ENCODE results near the gene CACNA1A.
A peak's percentile ranks its signal among the peaks of the same experiment; 100 is the strongest.
"Not testable (repeated sequence)": the region's sequence is repeated elsewhere in the genome, so short reads cannot be mapped to it uniquely, and the experiment has no call there.

CACNA1A gene

GRCh38 chr19:13529721-13530120, 23.4 kb upstream of the CACNA1A start:
- not testable (repeated sequence) for H3K9ac ChIP-seq (ENCODE audit: low read depth, low read length); H3K36me3 ChIP-seq (ENCODE audit: insufficient read depth, low read length); H3K4me3 ChIP-seq (ENCODE audit: low read length); H3K4me2 ChIP-seq (ENCODE audit: low read length); H3K27me3 ChIP-seq (ENCODE audit: control insufficient read depth, insufficient read depth, low read length); H3K9me3 ChIP-seq (replicated peaks; ENCODE audit: low read length); H3K4me1 ChIP-seq (ENCODE audit: control insufficient read depth, insufficient read depth, low read length)

- Histone ChIP-seq H3K4me2 (ENCODE audit: low read length) (no peak overlapping the region), H3K36me3 (ENCODE audit: insufficient read depth, low read length) (no peaks in the 10 kb centered on the region), H3K9me3 (replicated peaks; ENCODE audit: low read length) (no peaks in the 10 kb centered on the region)
These were observed 20.3 kb upstream of the CACNA1A start for GRCh38 chr19:13526552-13526951.

GRCh38 chr19:13521066-13521465, 14.8 kb upstream of the CACNA1A start:
- Histone ChIP-seq H3K27me3 (ENCODE audit: control insufficient read depth, insufficient read depth, low read length) (peaks cover 4% of the 10 kb centered on the region), H3K4me3 (ENCODE audit: low read length) (no peak overlapping the region), H3K9ac (ENCODE audit: low read depth, low read length) (no peak overlapping the region), H3K36me3 (ENCODE audit: insufficient read depth, low read length) (no peaks in the 10 kb centered on the region), H3K9me3 (replicated peaks; ENCODE audit: low read length) (no peaks in the 10 kb centered on the region), H3K4me2 (ENCODE audit: low read length) (no peak overlapping the region), H3K4me1 (ENCODE audit: control insufficient read depth, insufficient read depth, low read length) (no peaks in the 10 kb centered on the region)

More at GRCh38 chr19:13526552-13526951, 20.3 kb upstream of the CACNA1A start:
- Histone ChIP-seq H3K9ac (ENCODE audit: low read depth, low read length) (no peak overlapping the region), H3K27me3 (ENCODE audit: control insufficient read depth, insufficient read depth, low read length) (no peaks in the 10 kb centered on the region), H3K4me1 (ENCODE audit: control insufficient read depth, insufficient read depth, low read length) (no peaks in the 10 kb centered on the region), H3K4me3 (ENCODE audit: low read length) (no peak overlapping the region)

GRCh38 chr19:13511947-13512346, 5.7 kb upstream of the CACNA1A start:
- Histone ChIP-seq H3K36me3 (ENCODE audit: insufficient read depth, low read length) (no peaks in the 10 kb centered on the region), H3K27me3 (ENCODE audit: control insufficient read depth, insufficient read depth, low read length) (peaks cover 41% of the 10 kb centered on the region), H3K4me2 (ENCODE audit: low read length) (no peak overlapping the region), H3K9ac (ENCODE audit: low read depth, low read length) (no peak overlapping the region), H3K4me3 (ENCODE audit: low read length) (no peak overlapping the region), H3K4me1 (ENCODE audit: control insufficient read depth, insufficient read depth, low read length) (no peaks in the 10 kb centered on the region), H3K9me3 (replicated peaks; ENCODE audit: low read length) (no peaks in the 10 kb centered on the region)

GRCh38 chr19:13507053-13507611, 853 bp upstream of the CACNA1A start:
- Histone ChIP-seq H3K4me3 (ENCODE audit: low read length) (no peak overlapping the region), H3K9me3 (replicated peaks; ENCODE audit: low read length) (no peaks in the 10 kb centered on the region), H3K4me2 (ENCODE audit: low read length) (no peak overlapping the region), H3K9ac (ENCODE audit: low read depth, low read length) (no peak overlapping the region), H3K27me3 (ENCODE audit: control insufficient read depth, insufficient read depth, low read length) (peaks cover 63% of the 10 kb centered on the region), H3K4me1 (ENCODE audit: control insufficient read depth, insufficient read depth, low read length) (no peaks in the 10 kb centered on the region), H3K36me3 (ENCODE audit: insufficient read depth, low read length) (no peaks in the 10 kb centered on the region)

- peaks cover 62% of the 10 kb centered on the region for H3K27me3 ChIP-seq (ENCODE audit: control insufficient read depth, insufficient read depth, low read length)
- H3K4me3 ChIP-seq (ENCODE audit: low read length), result peak overlapping the region; percentile 52
These were observed 363 bp downstream of the CACNA1A start for GRCh38 chr19:13505761-13506470.

GRCh38 chr19:13505164-13505695, 1.0 kb downstream of the CACNA1A start:
- Histone ChIP-seq H3K27me3 (ENCODE audit: control insufficient read depth, insufficient read depth, low read length) (peaks cover 64% of the 10 kb centered on the region), H3K4me3 (ENCODE audit: low read length) (no peak overlapping the region), H3K4me1 (ENCODE audit: control insufficient read depth, insufficient read depth, low read length) (no peaks in the 10 kb centered on the region), H3K9me3 (replicated peaks; ENCODE audit: low read length) (no peaks in the 10 kb centered on the region), H3K9ac (ENCODE audit: low read depth, low read length) (no peak overlapping the region), H3K36me3 (ENCODE audit: insufficient read depth, low read length) (no peaks in the 10 kb centered on the region), H3K4me2 (ENCODE audit: low read length) (no peak overlapping the region)

More at GRCh38 chr19:13505761-13506470, 363 bp downstream of the CACNA1A start:
- Histone ChIP-seq H3K9ac (ENCODE audit: low read depth, low read length) (no peak overlapping the region), H3K36me3 (ENCODE audit: insufficient read depth, low read length) (no peaks in the 10 kb centered on the region), H3K4me2 (ENCODE audit: low read length) (peak overlapping the region; percentile 73), H3K4me1 (ENCODE audit: control insufficient read depth, insufficient read depth, low read length) (no peaks in the 10 kb centered on the region), H3K9me3 (replicated peaks; ENCODE audit: low read length) (no peaks in the 10 kb centered on the region)

- no peaks in the 10 kb centered on the region for H3K36me3 ChIP-seq (ENCODE audit: insufficient read depth, low read length)
- H3K27me3 ChIP-seq (ENCODE audit: control insufficient read depth, insufficient read depth, low read length), result peaks cover 56% of the 10 kb centered on the region
- H3K4me1 ChIP-seq (ENCODE audit: control insufficient read depth, insufficient read depth, low read length), result no peaks in the 10 kb centered on the region
- no peak overlapping the region for H3K4me2 ChIP-seq (ENCODE audit: low read length)
- H3K9me3 ChIP-seq (replicated peaks; ENCODE audit: low read length), result no peaks in the 10 kb centered on the region
- H3K9ac ChIP-seq (ENCODE audit: low read depth, low read length), result no peak overlapping the region
- H3K4me3 ChIP-seq (ENCODE audit: low read length), result no peak overlapping the region
These were observed 2.6 kb downstream of the CACNA1A start for GRCh38 chr19:13503570-13504235.

- peaks cover 43% of the 10 kb centered on the region for H3K27me3 ChIP-seq (ENCODE audit: control insufficient read depth, insufficient read depth, low read length)
These were observed 4.0 kb downstream of the CACNA1A start for GRCh38 chr19:13502231-13502630.

GRCh38 chr19:13499692-13500091, 6.6 kb downstream of the CACNA1A start:
- Histone ChIP-seq H3K36me3 (ENCODE audit: insufficient read depth, low read length) (no peaks in the 10 kb centered on the region), H3K27me3 (ENCODE audit: control insufficient read depth, insufficient read depth, low read length) (peaks cover 27% of the 10 kb centered on the region), H3K4me1 (ENCODE audit: control insufficient read depth, insufficient read depth, low read length) (no peaks in the 10 kb centered on the region), H3K9me3 (replicated peaks; ENCODE audit: low read length) (no peaks in the 10 kb centered on the region), H3K9ac (ENCODE audit: low read depth, low read length) (no peak overlapping the region), H3K4me2 (ENCODE audit: low read length) (no peak overlapping the region), H3K4me3 (ENCODE audit: low read length) (no peak overlapping the region)

More at GRCh38 chr19:13502231-13502630, 4.0 kb downstream of the CACNA1A start:
- H3K4me1 ChIP-seq (ENCODE audit: control insufficient read depth, insufficient read depth, low read length), result no peaks in the 10 kb centered on the region
- no peak overlapping the region for H3K9ac ChIP-seq (ENCODE audit: low read depth, low read length)
- H3K4me2 ChIP-seq (ENCODE audit: low read length), result no peak overlapping the region
- H3K4me3 ChIP-seq (ENCODE audit: low read length), result no peak overlapping the region
- no peaks in the 10 kb centered on the region for H3K9me3 ChIP-seq (replicated peaks; ENCODE audit: low read length)
- no peaks in the 10 kb centered on the region for H3K36me3 ChIP-seq (ENCODE audit: insufficient read depth, low read length)

GRCh38 chr19:13493516-13494310, 12.6 kb downstream of the CACNA1A start:
- Histone ChIP-seq H3K9me3 (replicated peaks; ENCODE audit: low read length) (no peaks in the 10 kb centered on the region), H3K4me2 (ENCODE audit: low read length) (no peak overlapping the region), H3K9ac (ENCODE audit: low read depth, low read length) (no peak overlapping the region), H3K36me3 (ENCODE audit: insufficient read depth, low read length) (no peaks in the 10 kb centered on the region), H3K4me3 (ENCODE audit: low read length) (no peak overlapping the region), H3K27me3 (ENCODE audit: control insufficient read depth, insufficient read depth, low read length) (no peaks in the 10 kb centered on the region), H3K4me1 (ENCODE audit: control insufficient read depth, insufficient read depth, low read length) (no peaks in the 10 kb centered on the region)

All from skeletal muscle satellite cell (primary cell).